COLO829 (cell line): ENCODE data around the gene SEL1L3.

Source experiments
- DNase-seq: peaks from one replicate; pipeline ENCODE4 v3.0.0; 2012; ENCODE audit warnings: low spot score

SEL1L3 gene

GRCh38 chr4:25816591-25817058, 46.2 kb downstream of the SEL1L3 start:
- no peak for DNase-seq

GRCh38 chr4:25815586-25815985, 47.2 kb downstream of the SEL1L3 start:
- DNase-seq: no peak

GRCh38 chr4:25814301-25815136, 48.3 kb downstream of the SEL1L3 start:
- peak; percentile 36 for DNase-seq

- DNase-seq: no peak
Observed at GRCh38 chr4:25813448-25814106, 49.2 kb downstream of the SEL1L3 start.

- no peak for DNase-seq
Observed at GRCh38 chr4:25811841-25812240, 50.9 kb downstream of the SEL1L3 start.

GRCh38 chr4:25811374-25811690, 51.5 kb downstream of the SEL1L3 start:
- no peak for DNase-seq

GRCh38 chr4:25810461-25811373, 52.1 kb downstream of the SEL1L3 start:
- DNase-seq: no peak

- no peak for DNase-seq
Observed at GRCh38 chr4:25809996-25810395, 52.8 kb downstream of the SEL1L3 start.

GRCh38 chr4:25807102-25807728, 55.6 kb downstream of the SEL1L3 start:
- DNase-seq: no peak

GRCh38 chr4:25805255-25805860, 57.4 kb downstream of the SEL1L3 start:
- no peak for DNase-seq

- no peak for DNase-seq
Observed at GRCh38 chr4:25803720-25804225, 59.0 kb downstream of the SEL1L3 start.

- no peak for DNase-seq
Observed at GRCh38 chr4:25801594-25801993, 61.2 kb downstream of the SEL1L3 start.

- no peak for DNase-seq
Observed at GRCh38 chr4:25800245-25800644, 62.5 kb downstream of the SEL1L3 start.

GRCh38 chr4:25799522-25799921, 63.3 kb downstream of the SEL1L3 start:
- no peak for DNase-seq

- no peak for DNase-seq
Observed at GRCh38 chr4:25797136-25797535, 65.7 kb downstream of the SEL1L3 start.

- DNase-seq: peak; percentile 38
Observed at GRCh38 chr4:25795566-25796454, 67.0 kb downstream of the SEL1L3 start.

- no peak for DNase-seq
Observed at GRCh38 chr4:25795091-25795490, 67.7 kb downstream of the SEL1L3 start.

- DNase-seq: no peak
Observed at GRCh38 chr4:25792876-25793275, 69.9 kb downstream of the SEL1L3 start.

- DNase-seq: no peak
Observed at GRCh38 chr4:25792200-25792791, 70.5 kb downstream of the SEL1L3 start.

GRCh38 chr4:25790024-25790423, 72.8 kb downstream of the SEL1L3 start:
- no peak for DNase-seq
